Endodermal cell (in vitro differentiated cells): ENCODE data around the gene ITPKC. TPM values are rescaled to one million over a fixed set of nuclear protein-coding genes. Genes with fewer than 3 reads are reported as not detected.

Experiments used
- DNase-seq: peaks from one replicate; pipeline ENCODE4 v3.0.0-alpha.2; 2017
- H3K27ac ChIP-seq: 2 replicates; pipeline ENCODE4 v1.5.1; 2013; ENCODE audit warnings: mild to moderate bottlenecking, low read depth, low read length, moderate library complexity
- H3K27me3 ChIP-seq: 2 replicates; pipeline ENCODE4 v1.6.1; 2013; ENCODE audit warnings: mild to moderate bottlenecking, low read length, moderate library complexity; ENCODE audit not compliant: insufficient read depth, control insufficient read depth, poor library complexity, severe bottlenecking
- H3K36me3 ChIP-seq: 2 replicates; pipeline ENCODE4 v1.7.0; 2013; ENCODE audit warnings: mild to moderate bottlenecking, low read length, moderate library complexity; ENCODE audit not compliant: control insufficient read depth, insufficient read depth
- H3K4me1 ChIP-seq: one replicate; pipeline ENCODE4 v1.7.0; 2013; ENCODE audit warnings: low read length; ENCODE audit not compliant: control insufficient read depth, insufficient read depth
- H3K4me3 ChIP-seq: 2 replicates; pipeline ENCODE4 v1.5.1; 2013; ENCODE audit warnings: mild to moderate bottlenecking, low read length, moderate library complexity
- H3K9ac ChIP-seq: 2 replicates; pipeline ENCODE4 v1.6.1; 2013; ENCODE audit warnings: mild to moderate bottlenecking, low read length, moderate library complexity; ENCODE audit not compliant: poor library complexity, severe bottlenecking; ENCODE audit errors: extremely low read depth
- H3K9me3 ChIP-seq: 2 replicates; pipeline ENCODE4 v1.6.1; 2013; ENCODE audit warnings: mild to moderate bottlenecking, low read length, moderate library complexity; ENCODE audit not compliant: control insufficient read depth
- H3K27ac Mint-ChIP-seq: 2 replicates; pipeline ENCODE4 v1.8.0; 2020; ENCODE audit warnings: mixed read lengths
- H3K27me3 Mint-ChIP-seq: 2 replicates; pipeline ENCODE4 v1.8.0; 2021; ENCODE audit warnings: mild to moderate bottlenecking, mixed read lengths; ENCODE audit not compliant: insufficient read depth
- H3K36me3 Mint-ChIP-seq: 2 replicates; pipeline ENCODE4 v1.8.0; 2020; ENCODE audit warnings: low read depth, mixed read lengths
- H3K4me1 Mint-ChIP-seq: 2 replicates; pipeline ENCODE4 v1.8.0; 2020; ENCODE audit warnings: mixed read lengths
- H3K4me3 Mint-ChIP-seq: 2 replicates; pipeline ENCODE4 v1.8.0; 2020; ENCODE audit warnings: mild to moderate bottlenecking, moderate library complexity, mixed read lengths
- H3K9me3 Mint-ChIP-seq: 2 replicates; pipeline ENCODE4 v1.8.0; 2020; ENCODE audit warnings: mild to moderate bottlenecking, mixed read lengths
- CTCF ChIP-seq: fragments of 200-600 bp; sonication (generic); conservative IDR thresholded peaks from 2 replicates; pipeline ENCODE4 v1.5.0; 2021; ENCODE audit warnings: antibody characterized with exemption, mild to moderate bottlenecking
- WGBS, 2 experiments: methylation state at CpG; one replicate each; pipeline versions ENCODE4 v1.1.5 to v1.1.7; 2013; ENCODE audit warnings: missing lambda C conversion rate in 2 of 2, mixed read lengths in 1 of 2; ENCODE audit not compliant: insufficient coverage in 1 of 2, insufficient read length in 1 of 2; 5-methylcytosine and 5-hydroxymethylcytosine counted together
- total RNA-seq, 2 donors: library from RNA; stranded (reverse); fragmentation: NEBNext Ultra II Directional in 1 of 2; extraction: Animal tissue kit (Norgen Biotek cat#: 25700) in 1 of 2; gene quantifications; 2 replicates in 1 of 2; 3 replicates in 1 of 2; pipeline ENCODE4 v1.2.1, GENCODE V29; 2021

Gene ITPKC
- total RNA-seq, 2 donors from 2014 or later: 9.9 to 11.1 TPM

GRCh38 chr19:40671404-40671803 lies 45.5 kb upstream of the ITPKC start:
- H3K4me1 ChIP-seq: no peaks in the 10 kb centered on the region
- TF ChIP-seq CTCF: no peak
- Mint-ChIP-seq H3K4me3 (no peak overlapping the region), H3K36me3 (peaks cover 48% of the 10 kb centered on the region), H3K9me3 (no peaks in the 10 kb centered on the region), H3K27me3 (no peaks in the 10 kb centered on the region), H3K27ac (no peak overlapping the region), H3K4me1 (no peaks in the 10 kb centered on the region)
- no peak overlapping the region for H3K27ac ChIP-seq
- peaks cover 68% of the 10 kb centered on the region for H3K36me3 ChIP-seq
- no peak overlapping the region for H3K9ac ChIP-seq
- H3K27me3 ChIP-seq: no peaks in the 10 kb centered on the region
- no peak overlapping the region for H3K4me3 ChIP-seq
- no peaks in the 10 kb centered on the region for H3K9me3 ChIP-seq
- no peak for DNase-seq
- WGBS, 2 experiments: 93 to 96% methylated on average over 5 to 9 of the region's 9 CpGs

GRCh38 chr19:40672038-40672437 lies 44.9 kb upstream of the ITPKC start:
- 85 to 91% methylated on average over 2 of the region's 2 CpGs for WGBS, 2 experiments
- DNase-seq: no peak
- no peaks in the 10 kb centered on the region for H3K4me1 ChIP-seq
- no peak overlapping the region for H3K9ac ChIP-seq
- H3K36me3 Mint-ChIP-seq: peaks cover 50% of the 10 kb centered on the region
- H3K27ac ChIP-seq: no peak overlapping the region
- no peaks in the 10 kb centered on the region for H3K9me3 Mint-ChIP-seq
- TF ChIP-seq CTCF: no peak
- no peaks in the 10 kb centered on the region for H3K4me1 Mint-ChIP-seq
- peaks cover 71% of the 10 kb centered on the region for H3K36me3 ChIP-seq
- H3K27me3 Mint-ChIP-seq: no peaks in the 10 kb centered on the region
- H3K27me3 ChIP-seq: no peaks in the 10 kb centered on the region
- no peak overlapping the region for H3K4me3 Mint-ChIP-seq
- H3K9me3 ChIP-seq: no peaks in the 10 kb centered on the region
- H3K27ac Mint-ChIP-seq: no peak overlapping the region
- no peak overlapping the region for H3K4me3 ChIP-seq

- DNase-seq: no peak
- Histone ChIP-seq H3K36me3 (peaks cover 76% of the 10 kb centered on the region), H3K4me1 (no peaks in the 10 kb centered on the region), H3K9me3 (no peaks in the 10 kb centered on the region), H3K9ac (no peak overlapping the region), H3K27me3 (no peaks in the 10 kb centered on the region), H3K27ac (no peak overlapping the region), H3K4me3 (no peak overlapping the region)
- Mint-ChIP-seq H3K9me3 (no peaks in the 10 kb centered on the region), H3K36me3 (peaks cover 53% of the 10 kb centered on the region), H3K4me3 (no peak overlapping the region), H3K27me3 (no peaks in the 10 kb centered on the region), H3K27ac (no peak overlapping the region), H3K4me1 (no peaks in the 10 kb centered on the region)
- 94% methylated on average over 7 of the region's 7 CpGs for WGBS, 2 experiments
- no peak for TF ChIP-seq CTCF
Observed at GRCh38 chr19:40672573-40673299, 44.2 kb upstream of the ITPKC start.
